BE2C (cell line): ENCODE measurements around the gene SEC23IP.

Experiments
- DNase-seq: peaks from one replicate; pipeline ENCODE4 v3.0.0-alpha.2; 2020
- H3K27me3 ChIP-seq: fragments of 250-450 bp; sonication (Bioruptor Pico); 2 replicates; pipeline ENCODE4 v1.5.1; 2020; ENCODE audit warnings: mild to moderate bottlenecking
- H3K36me3 ChIP-seq: fragments of 250-450 bp; sonication (Bioruptor Pico); 2 replicates; pipeline ENCODE4 v1.5.1; 2020; ENCODE audit warnings: mild to moderate bottlenecking
- H3K4me1 ChIP-seq: fragments of 250-450 bp; sonication (Bioruptor Pico); 2 replicates; pipeline ENCODE4 v1.5.1; 2020
- H3K4me3 ChIP-seq: 2 replicates; pipeline ENCODE4 v1.5.1; 2011; ENCODE audit warnings: low read depth, low read length
- H3K9me3 ChIP-seq: fragments of 250-450 bp; sonication (Bioruptor Pico); 2 replicates; pipeline ENCODE4 v1.5.1; 2020
- TF ChIP-seq, protein P1 (sequence below): IDR thresholded peaks from 2 replicates; pipeline ENCODE4 v1.5.1; 2012; ENCODE audit warnings: mild to moderate bottlenecking, low read depth, low read length

Gene SEC23IP

DNA sequence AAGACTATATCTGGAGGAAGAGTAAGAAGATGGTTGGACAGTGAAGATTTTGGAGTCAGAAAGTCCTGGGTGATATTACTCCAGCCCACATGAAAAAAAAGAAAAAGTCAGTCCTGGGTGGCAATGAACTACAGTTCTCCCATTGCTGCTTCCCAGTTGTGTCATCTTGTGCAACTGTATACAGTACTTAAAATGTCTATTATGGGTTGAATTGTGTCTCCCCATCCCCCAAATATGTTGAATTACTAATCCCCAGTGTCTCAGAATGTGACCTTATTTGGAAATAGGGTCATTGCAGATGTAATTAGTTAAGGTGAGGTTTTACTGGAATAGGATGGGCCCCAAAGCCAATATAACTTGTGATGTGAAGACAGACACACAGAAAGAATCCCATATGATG, 15.6 kb downstream of the SEC23IP start:
- no peaks in the 10 kb centered on the region for H3K4me1 ChIP-seq
- no peak overlapping the region for H3K4me3 ChIP-seq
- TF ChIP-seq, protein P1, sequence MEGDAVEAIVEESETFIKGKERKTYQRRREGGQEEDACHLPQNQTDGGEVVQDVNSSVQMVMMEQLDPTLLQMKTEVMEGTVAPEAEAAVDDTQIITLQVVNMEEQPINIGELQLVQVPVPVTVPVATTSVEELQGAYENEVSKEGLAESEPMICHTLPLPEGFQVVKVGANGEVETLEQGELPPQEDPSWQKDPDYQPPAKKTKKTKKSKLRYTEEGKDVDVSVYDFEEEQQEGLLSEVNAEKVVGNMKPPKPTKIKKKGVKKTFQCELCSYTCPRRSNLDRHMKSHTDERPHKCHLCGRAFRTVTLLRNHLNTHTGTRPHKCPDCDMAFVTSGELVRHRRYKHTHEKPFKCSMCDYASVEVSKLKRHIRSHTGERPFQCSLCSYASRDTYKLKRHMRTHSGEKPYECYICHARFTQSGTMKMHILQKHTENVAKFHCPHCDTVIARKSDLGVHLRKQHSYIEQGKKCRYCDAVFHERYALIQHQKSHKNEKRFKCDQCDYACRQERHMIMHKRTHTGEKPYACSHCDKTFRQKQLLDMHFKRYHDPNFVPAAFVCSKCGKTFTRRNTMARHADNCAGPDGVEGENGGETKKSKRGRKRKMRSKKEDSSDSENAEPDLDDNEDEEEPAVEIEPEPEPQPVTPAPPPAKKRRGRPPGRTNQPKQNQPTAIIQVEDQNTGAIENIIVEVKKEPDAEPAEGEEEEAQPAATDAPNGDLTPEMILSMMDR: no peak
- H3K9me3 ChIP-seq: no peaks in the 10 kb centered on the region
- DNase-seq: no peak
- H3K36me3 ChIP-seq: peaks cover 39% of the 10 kb centered on the region
- H3K27me3 ChIP-seq: no peaks in the 10 kb centered on the region

DNA sequence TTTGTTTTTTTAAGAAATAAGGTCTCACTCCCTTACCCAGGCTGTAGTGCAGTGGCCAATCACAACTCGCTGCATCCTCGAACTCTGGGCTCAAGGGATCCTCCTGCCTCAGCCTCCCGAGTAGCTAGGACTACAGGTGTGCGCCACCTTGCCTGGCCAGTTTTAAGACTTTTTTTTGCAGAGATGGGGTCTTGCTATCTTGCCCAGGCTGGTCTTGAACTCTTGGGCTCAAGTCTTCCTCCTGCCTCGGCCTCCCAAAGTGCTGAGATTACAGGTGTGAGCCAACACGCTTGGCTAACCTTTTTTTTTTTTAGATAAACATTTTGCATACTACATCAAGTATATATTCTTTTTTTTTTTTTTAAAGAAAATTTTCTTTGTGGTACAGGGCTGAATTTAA, 18.2 kb downstream of the SEC23IP start:
- no peaks in the 10 kb centered on the region for H3K9me3 ChIP-seq
- H3K4me1 ChIP-seq: no peaks in the 10 kb centered on the region
- peaks cover 24% of the 10 kb centered on the region for H3K36me3 ChIP-seq
- H3K4me3 ChIP-seq: no peak overlapping the region
- TF ChIP-seq, protein P1: no peak
- no peaks in the 10 kb centered on the region for H3K27me3 ChIP-seq
- DNase-seq: no peak

DNA sequence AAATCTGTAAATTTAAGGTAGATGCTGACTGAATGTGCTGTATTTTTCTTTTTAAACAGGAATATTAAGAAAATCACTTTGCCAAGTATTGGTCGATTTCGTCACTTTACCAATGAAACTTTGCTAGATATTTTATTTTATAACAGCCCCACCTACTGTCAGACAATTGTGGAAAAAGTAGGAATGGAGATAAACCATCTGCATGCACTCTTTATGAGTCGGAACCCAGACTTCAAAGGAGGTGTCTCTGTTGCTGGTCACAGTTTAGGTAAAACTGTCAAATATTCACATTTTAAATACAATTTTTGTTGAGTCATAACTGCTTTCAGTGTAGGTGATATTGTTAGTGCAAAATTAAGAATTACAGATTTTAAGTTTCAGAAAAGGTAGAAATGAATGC, 25.2 kb downstream of the SEC23IP start:
- Histone ChIP-seq H3K27me3 (no peaks in the 10 kb centered on the region), H3K9me3 (no peaks in the 10 kb centered on the region), H3K4me3 (no peak overlapping the region), H3K4me1 (no peaks in the 10 kb centered on the region), H3K36me3 (peaks cover 44% of the 10 kb centered on the region)
- DNase-seq: no peak
- TF ChIP-seq, protein P1: peak; percentile 18; the same call in 1 of the 2 replicates

DNA sequence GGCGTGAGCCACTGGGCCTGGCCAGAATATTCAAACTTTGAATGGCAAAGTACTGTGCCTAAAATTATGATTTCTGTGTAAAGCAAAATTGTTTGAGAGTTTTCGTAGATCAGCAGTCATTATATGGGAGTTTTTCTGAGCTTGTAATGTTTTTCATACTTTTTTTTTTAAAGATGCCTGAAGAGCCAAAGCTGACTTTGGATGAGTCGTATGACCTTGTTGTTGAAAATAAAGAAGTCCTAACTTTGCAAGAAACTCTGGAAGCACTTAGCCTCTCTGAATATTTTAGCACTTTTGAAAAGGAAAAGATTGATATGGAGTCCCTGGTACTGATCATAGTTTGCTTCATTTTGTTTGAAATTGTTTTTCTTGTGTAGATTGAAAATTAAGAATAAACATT, 26.7 kb downstream of the SEC23IP start:
- Histone ChIP-seq H3K9me3 (no peaks in the 10 kb centered on the region), H3K4me3 (no peak overlapping the region), H3K4me1 (no peaks in the 10 kb centered on the region), H3K27me3 (no peaks in the 10 kb centered on the region), H3K36me3 (peaks cover 44% of the 10 kb centered on the region)
- DNase-seq: no peak
- TF ChIP-seq, protein P1: no peak

DNA sequence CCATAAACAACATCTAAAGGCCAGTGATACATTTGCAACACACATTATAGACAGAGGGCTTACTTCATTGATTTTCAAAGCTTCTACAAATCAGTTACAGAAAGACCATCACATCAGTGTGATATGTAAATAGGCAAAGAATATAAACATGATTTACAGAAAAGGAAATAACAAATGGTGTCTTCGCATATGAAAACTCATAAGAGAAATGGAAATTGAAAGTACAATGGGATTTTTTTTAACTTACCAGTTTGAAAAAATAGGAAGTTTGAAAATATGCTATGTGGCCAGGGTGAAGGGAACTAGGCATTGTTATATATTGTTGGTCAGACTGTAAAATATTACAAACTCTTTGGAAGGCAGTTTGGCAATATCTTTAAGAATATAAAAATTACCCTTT, 27.3 kb downstream of the SEC23IP start:
- no peaks in the 10 kb centered on the region for H3K9me3 ChIP-seq
- H3K4me3 ChIP-seq: no peak overlapping the region
- TF ChIP-seq, protein P1: no peak
- DNase-seq: no peak
- H3K27me3 ChIP-seq: no peaks in the 10 kb centered on the region
- H3K4me1 ChIP-seq: no peaks in the 10 kb centered on the region
- peaks cover 41% of the 10 kb centered on the region for H3K36me3 ChIP-seq

DNA sequence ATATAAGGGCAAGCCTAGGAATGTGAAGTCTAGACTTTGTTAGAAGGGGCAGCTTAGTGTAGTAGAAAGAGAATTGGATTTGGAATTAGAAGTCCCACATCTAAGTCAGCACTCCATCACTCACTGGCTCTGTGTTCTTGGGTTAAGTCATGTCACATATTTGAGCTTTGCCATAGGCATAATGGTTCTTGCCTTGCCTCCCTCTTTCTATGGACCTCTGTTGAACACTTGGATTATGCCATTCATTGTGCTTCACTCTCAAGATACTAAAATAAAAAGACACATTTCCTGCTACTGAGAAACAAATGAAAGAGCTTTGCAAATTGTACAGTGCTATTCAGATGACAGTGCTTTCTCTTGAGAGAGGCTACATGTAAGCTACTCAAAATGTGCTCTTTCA, 35.9 kb downstream of the SEC23IP start:
- Histone ChIP-seq H3K4me1 (no peaks in the 10 kb centered on the region), H3K36me3 (peaks cover 54% of the 10 kb centered on the region), H3K27me3 (no peaks in the 10 kb centered on the region), H3K4me3 (no peak overlapping the region), H3K9me3 (no peaks in the 10 kb centered on the region)
- DNase-seq: no peak
- TF ChIP-seq, protein P1: no peak
